ENCODE measurements around the gene CLPSL2.

Gene CLPSL2

GRCh38 chr6:35777356-35778102 is 1.1 kb downstream of the CLPSL2 start:
- TF ChIP-seq FOXP2 (optimal IDR thresholded peaks at IDR 0.05; ENCODE audit: borderline replicate concordance, extremely low read depth, extremely low read length, insufficient read depth) (no peak), TAF1 (IDR thresholded peaks at IDR 0.05; ENCODE audit: borderline replicate concordance, insufficient read depth, low read length) (no peak), REST (IDR thresholded peaks at IDR 0.05; ENCODE audit: insufficient read depth in 1 of 2, low read depth in 2 of 2, low read length in 2 of 2) (no peak), SIN3A (IDR thresholded peaks at IDR 0.05; ENCODE audit: borderline replicate concordance, insufficient read depth, low read length) (no peak), POLR2AphosphoS5 (IDR thresholded peaks at IDR 0.05; ENCODE audit: low read depth, low read length) (no peak)

GRCh38 chr6:35778437-35778836 is 2.0 kb downstream of the CLPSL2 start:
- no peak for TF ChIP-seq SIN3A (IDR thresholded peaks at IDR 0.05; ENCODE audit: borderline replicate concordance, insufficient read depth, low read length)
- no peak for TF ChIP-seq FOXP2 (optimal IDR thresholded peaks at IDR 0.05; ENCODE audit: borderline replicate concordance, extremely low read depth, extremely low read length, insufficient read depth)
- TF ChIP-seq POLR2AphosphoS5 (IDR thresholded peaks at IDR 0.05; ENCODE audit: low read depth, low read length): no peak

- TF ChIP-seq POLR2AphosphoS5 (IDR thresholded peaks at IDR 0.05; ENCODE audit: low read depth, low read length) (no peak), SIN3A (IDR thresholded peaks at IDR 0.05; ENCODE audit: borderline replicate concordance, insufficient read depth, low read length) (no peak), FOXP2 (optimal IDR thresholded peaks at IDR 0.05; ENCODE audit: borderline replicate concordance, extremely low read depth, extremely low read length, insufficient read depth) (no peak), TAF1 (IDR thresholded peaks at IDR 0.05; ENCODE audit: borderline replicate concordance, insufficient read depth, low read length) (no peak), REST (IDR thresholded peaks at IDR 0.05; ENCODE audit: insufficient read depth in 1 of 2, low read depth in 2 of 2, low read length in 2 of 2) (no peak)
Observed at GRCh38 chr6:35780719-35781118, 4.3 kb downstream of the CLPSL2 start, which contains the start of gene CLPSL1. Gene CLPSL1, plus strand, starts transcription at chr6:35781019. Its CDS starts 92 bp downstream, at chr6:35781111.

- TF ChIP-seq POLR2AphosphoS5 (IDR thresholded peaks at IDR 0.05; ENCODE audit: low read depth, low read length): no peak
- TF ChIP-seq TAF1 (IDR thresholded peaks at IDR 0.05; ENCODE audit: borderline replicate concordance, insufficient read depth, low read length): no peak
- TF ChIP-seq FOXP2 (optimal IDR thresholded peaks at IDR 0.05; ENCODE audit: borderline replicate concordance, extremely low read depth, extremely low read length, insufficient read depth): no peak
- TF ChIP-seq REST (IDR thresholded peaks at IDR 0.05; ENCODE audit: insufficient read depth in 1 of 2, low read depth in 2 of 2, low read length in 2 of 2): no peak
Observed at GRCh38 chr6:35781290-35781689, 4.9 kb downstream of the CLPSL2 start.

GRCh38 chr6:35782424-35782823 is 6.0 kb downstream of the CLPSL2 start:
- TF ChIP-seq REST (IDR thresholded peaks at IDR 0.05; ENCODE audit: insufficient read depth in 1 of 2, low read depth in 2 of 2, low read length in 2 of 2): no peak
- TF ChIP-seq TAF1 (IDR thresholded peaks at IDR 0.05; ENCODE audit: borderline replicate concordance, insufficient read depth, low read length): no peak
- no peak for TF ChIP-seq POLR2AphosphoS5 (IDR thresholded peaks at IDR 0.05; ENCODE audit: low read depth, low read length)
- no peak for TF ChIP-seq SIN3A (IDR thresholded peaks at IDR 0.05; ENCODE audit: borderline replicate concordance, insufficient read depth, low read length)
- TF ChIP-seq FOXP2 (optimal IDR thresholded peaks at IDR 0.05; ENCODE audit: borderline replicate concordance, extremely low read depth, extremely low read length, insufficient read depth): no peak
